Activated naive CD4-positive, alpha-beta T cell treated with anti-CD3 and anti-CD28 coated beads, Interleukin-2, amount 50 U/mL, for 24 hours (primary cell): ENCODE data around the gene LRBA.
"Not testable (repeated sequence)": the region's sequence is repeated elsewhere in the genome, so short reads cannot be mapped to it uniquely, and the experiment has no call there.

ENCODE experiments used
- H3K27ac Mint-ChIP-seq: one replicate; pipeline ENCODE4 v1.8.0; 2021; ENCODE audit warnings: mild to moderate bottlenecking, mixed read lengths
- H3K27me3 Mint-ChIP-seq: one replicate; pipeline ENCODE4 v1.8.0; 2021; ENCODE audit warnings: mixed read lengths
- H3K36me3 Mint-ChIP-seq: one replicate; pipeline ENCODE4 v1.8.0; 2021; ENCODE audit warnings: mixed read lengths
- H3K4me1 Mint-ChIP-seq: one replicate; pipeline ENCODE4 v1.8.0; 2021; ENCODE audit warnings: mixed read lengths
- H3K4me3 Mint-ChIP-seq: one replicate; pipeline ENCODE4 v1.8.0; 2021; ENCODE audit warnings: mild to moderate bottlenecking, mixed read lengths
- H3K9me3 Mint-ChIP-seq: one replicate; pipeline ENCODE4 v1.8.0; 2021; ENCODE audit warnings: mixed read lengths

The LRBA gene

DNA sequence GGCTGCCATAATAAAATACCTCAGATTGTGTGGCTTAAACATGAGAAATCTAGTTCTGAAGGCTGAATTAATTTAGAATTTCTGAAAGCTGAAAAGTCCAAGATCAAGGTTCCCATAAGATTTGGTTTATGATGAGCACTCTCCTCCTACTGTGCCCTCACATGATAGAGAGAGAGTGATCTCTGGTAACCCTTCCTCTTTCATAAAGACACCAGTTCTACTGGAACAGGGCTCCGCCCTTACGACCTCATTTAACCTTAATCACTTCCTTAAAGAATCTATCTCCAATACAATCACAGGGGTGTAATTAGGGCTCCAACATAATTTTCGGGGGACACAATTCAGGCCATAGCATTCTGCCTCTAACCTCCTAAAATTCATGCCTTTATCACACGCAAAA is 627.1 kb downstream of the LRBA start:
- Mint-ChIP-seq H3K27me3 (no peaks in the 10 kb centered on the region), H3K4me1 (no peaks in the 10 kb centered on the region), H3K9me3 (no peaks in the 10 kb centered on the region), H3K4me3 (no peak overlapping the region), H3K36me3 (peaks cover 36% of the 10 kb centered on the region), H3K27ac (no peak overlapping the region)

DNA sequence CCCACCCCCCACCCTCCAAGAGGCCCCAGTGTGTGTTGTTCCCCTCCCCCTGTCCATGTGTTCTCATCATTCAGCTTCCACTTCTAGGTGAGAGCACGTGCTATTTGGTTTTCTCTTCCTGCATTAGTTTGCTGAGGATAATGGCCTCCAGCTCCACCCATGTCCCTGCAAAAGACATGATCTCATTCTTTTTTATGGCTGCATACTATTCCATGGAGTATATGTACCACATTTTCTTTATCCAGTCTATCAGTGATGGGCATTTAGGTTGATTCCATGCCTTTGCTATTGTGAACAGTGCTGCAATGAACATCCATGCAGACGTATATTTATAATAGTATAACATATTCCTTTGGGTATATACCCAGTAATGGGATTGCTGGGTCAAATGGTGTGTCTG is 628.7 kb downstream of the LRBA start:
- not testable (repeated sequence) for H3K4me1 Mint-ChIP-seq, H3K9me3 Mint-ChIP-seq, H3K27ac Mint-ChIP-seq

DNA sequence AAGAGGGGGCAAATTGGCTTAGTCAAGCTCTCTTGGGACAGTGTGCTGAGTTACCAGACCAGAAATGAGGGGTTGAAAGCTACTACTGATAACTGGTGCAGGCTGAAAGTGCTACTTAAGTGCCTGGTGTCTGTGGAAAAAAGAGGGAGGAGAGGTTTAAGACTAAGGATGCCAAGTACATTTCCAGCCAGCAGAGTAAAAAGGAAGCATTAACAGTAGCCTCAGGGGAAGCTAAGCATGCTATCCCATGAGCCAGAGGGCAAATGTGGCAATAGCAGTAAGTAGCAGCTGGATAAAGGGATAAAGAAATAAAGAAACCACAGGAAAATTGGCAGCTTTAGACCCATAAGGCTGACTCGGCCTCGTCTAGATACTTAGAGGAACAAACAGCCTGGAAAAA is 629.5 kb downstream of the LRBA start:
- no peak overlapping the region for H3K4me3 Mint-ChIP-seq
- no peaks in the 10 kb centered on the region for H3K9me3 Mint-ChIP-seq
- no peaks in the 10 kb centered on the region for H3K27me3 Mint-ChIP-seq
- H3K36me3 Mint-ChIP-seq = peaks cover 21% of the 10 kb centered on the region
- no peaks in the 10 kb centered on the region for H3K4me1 Mint-ChIP-seq
- no peak overlapping the region for H3K27ac Mint-ChIP-seq

More for the DNA sequence above, 628.7 kb downstream of the LRBA start:
- H3K27me3 Mint-ChIP-seq, H3K4me3 Mint-ChIP-seq: not testable (repeated sequence)
- peaks cover 27% of the 10 kb centered on the region for H3K36me3 Mint-ChIP-seq

DNA sequence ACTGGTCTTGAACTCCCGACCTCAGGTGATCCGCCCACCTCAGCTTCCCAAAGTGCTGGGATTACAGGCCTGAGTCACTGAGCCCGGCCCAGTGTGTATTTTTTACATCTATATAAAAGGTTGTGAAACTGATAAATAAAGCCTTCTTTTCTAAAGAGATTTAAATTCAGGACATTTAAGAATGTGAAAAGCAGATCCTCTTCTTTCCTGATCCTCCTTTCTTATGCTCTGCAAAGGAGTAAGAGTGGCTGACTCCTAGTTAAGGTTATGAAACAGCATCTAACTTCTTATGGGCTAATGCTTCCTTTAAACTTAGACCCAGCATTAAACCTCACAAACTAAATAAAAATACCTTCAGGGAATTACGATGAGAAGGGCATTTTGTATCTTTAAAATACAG is 630.8 kb downstream of the LRBA start:
- no peaks in the 10 kb centered on the region for H3K27me3 Mint-ChIP-seq
- no peaks in the 10 kb centered on the region for H3K4me1 Mint-ChIP-seq
- no peak overlapping the region for H3K4me3 Mint-ChIP-seq
- no peaks in the 10 kb centered on the region for H3K9me3 Mint-ChIP-seq
- H3K27ac Mint-ChIP-seq = no peak overlapping the region
- H3K36me3 Mint-ChIP-seq = peaks cover 18% of the 10 kb centered on the region

DNA sequence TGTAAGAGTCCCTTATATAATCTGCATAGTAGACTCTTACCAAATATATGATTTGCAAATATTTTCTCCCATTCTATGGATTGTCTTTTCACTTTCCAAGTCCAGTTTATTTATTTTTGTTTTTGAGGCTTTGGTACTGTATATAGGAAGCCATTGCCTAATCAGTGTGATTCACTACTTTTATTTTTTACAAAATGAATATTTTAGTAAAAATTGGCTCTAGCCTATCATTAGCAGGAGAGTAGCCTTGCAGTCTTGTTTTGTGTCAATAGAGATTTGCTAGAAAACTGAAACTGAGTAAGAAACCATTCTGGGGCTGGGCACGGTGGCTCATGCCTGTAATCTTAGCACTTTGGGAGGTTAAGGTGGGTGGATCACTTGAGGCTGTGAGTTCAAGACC is 633.1 kb downstream of the LRBA start:
- Mint-ChIP-seq H3K4me1 (no peaks in the 10 kb centered on the region), H3K9me3 (no peaks in the 10 kb centered on the region), H3K27ac (no peak overlapping the region), H3K36me3 (peaks cover 10% of the 10 kb centered on the region), H3K27me3 (no peaks in the 10 kb centered on the region), H3K4me3 (no peak overlapping the region)

DNA sequence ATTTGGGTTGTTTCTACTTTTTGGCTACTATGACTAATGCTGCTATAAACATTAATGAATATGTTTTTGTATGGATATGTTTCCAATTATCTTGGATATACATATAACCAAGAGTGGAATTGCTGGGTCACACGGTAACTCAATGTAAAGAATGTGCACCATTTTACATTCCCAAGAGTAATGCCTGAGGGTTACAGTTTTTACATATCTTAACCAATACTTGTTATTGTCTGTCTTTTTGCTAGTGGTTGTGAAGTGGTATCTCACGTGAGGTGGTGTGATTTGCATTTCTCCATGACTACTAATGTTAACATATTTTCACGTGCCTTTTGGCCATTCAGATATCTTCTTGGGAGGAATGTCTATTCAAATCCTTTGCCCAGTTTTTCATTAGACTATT is 633.5 kb downstream of the LRBA start:
- H3K9me3 Mint-ChIP-seq = no peaks in the 10 kb centered on the region
- H3K27me3 Mint-ChIP-seq = no peaks in the 10 kb centered on the region
- no peaks in the 10 kb centered on the region for H3K4me1 Mint-ChIP-seq
- peaks cover 8% of the 10 kb centered on the region for H3K36me3 Mint-ChIP-seq
- no peak overlapping the region for H3K4me3 Mint-ChIP-seq
- H3K27ac Mint-ChIP-seq = no peak overlapping the region

DNA sequence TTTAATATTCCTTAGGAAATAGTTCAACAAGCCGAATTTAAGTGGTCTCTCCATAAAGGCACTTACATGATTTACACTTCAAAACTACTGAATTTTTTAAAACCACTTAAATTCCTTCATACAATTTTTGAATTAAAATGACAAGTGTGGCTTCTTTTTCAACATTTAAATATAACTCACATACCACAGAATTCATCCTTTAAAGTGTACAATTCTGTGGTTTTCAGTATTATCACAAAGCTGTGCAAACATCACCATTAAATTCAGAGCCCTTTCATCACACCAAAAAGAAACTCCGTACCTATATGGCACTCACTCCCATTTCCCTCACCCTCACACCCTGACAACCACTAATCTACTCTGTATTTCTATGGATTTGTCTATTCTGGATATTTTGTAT is 634.0 kb downstream of the LRBA start:
- Mint-ChIP-seq H3K36me3 (peaks cover 8% of the 10 kb centered on the region), H3K27ac (no peak overlapping the region), H3K4me3 (no peak overlapping the region), H3K9me3 (no peaks in the 10 kb centered on the region), H3K4me1 (no peaks in the 10 kb centered on the region), H3K27me3 (no peaks in the 10 kb centered on the region)

DNA sequence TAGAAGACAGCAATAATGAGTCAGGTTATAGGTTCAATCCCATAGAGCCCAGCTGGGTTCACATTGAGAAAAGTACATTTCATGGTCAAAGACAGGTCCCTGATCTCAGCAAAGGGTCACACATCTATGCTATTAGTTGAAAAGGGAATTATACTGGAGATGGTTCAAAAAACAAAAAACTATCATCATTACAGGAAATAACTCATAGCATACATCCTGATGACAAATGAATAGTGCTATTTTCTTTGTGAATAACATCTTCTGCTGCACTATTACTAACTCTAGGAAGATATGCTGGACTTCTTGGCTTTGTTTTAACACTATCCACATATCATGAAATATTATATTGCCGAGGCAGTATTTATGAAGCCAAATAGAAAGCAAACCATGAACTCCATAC is 635.6 kb downstream of the LRBA start:
- Mint-ChIP-seq H3K27ac (no peak overlapping the region), H3K4me3 (no peak overlapping the region), H3K36me3 (peaks cover 17% of the 10 kb centered on the region), H3K9me3 (no peaks in the 10 kb centered on the region), H3K27me3 (no peaks in the 10 kb centered on the region), H3K4me1 (no peaks in the 10 kb centered on the region)

DNA sequence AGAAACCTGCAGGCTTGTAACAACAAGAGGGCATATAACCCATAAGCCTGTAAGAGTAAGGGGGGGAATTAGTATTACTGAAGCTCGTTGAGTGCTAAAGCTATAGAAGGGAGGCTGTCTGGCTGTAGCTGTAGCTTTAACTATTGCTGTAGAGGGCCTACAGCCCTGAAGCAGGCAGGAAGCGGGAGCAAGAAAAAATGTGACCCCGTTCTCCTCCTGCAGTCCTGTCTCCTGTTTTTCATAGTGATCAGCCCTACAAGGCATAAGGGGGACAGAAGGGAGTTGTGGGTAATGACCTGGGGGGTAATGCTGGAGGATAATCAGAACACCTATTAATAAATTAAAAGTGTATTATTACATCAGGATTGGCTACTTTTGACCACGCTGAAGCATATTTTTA is 640.1 kb downstream of the LRBA start:
- no peak overlapping the region for H3K4me3 Mint-ChIP-seq
- H3K4me1 Mint-ChIP-seq = no peaks in the 10 kb centered on the region
- no peak overlapping the region for H3K27ac Mint-ChIP-seq
- no peaks in the 10 kb centered on the region for H3K27me3 Mint-ChIP-seq
- peaks cover 18% of the 10 kb centered on the region for H3K36me3 Mint-ChIP-seq
- H3K9me3 Mint-ChIP-seq = no peaks in the 10 kb centered on the region

DNA sequence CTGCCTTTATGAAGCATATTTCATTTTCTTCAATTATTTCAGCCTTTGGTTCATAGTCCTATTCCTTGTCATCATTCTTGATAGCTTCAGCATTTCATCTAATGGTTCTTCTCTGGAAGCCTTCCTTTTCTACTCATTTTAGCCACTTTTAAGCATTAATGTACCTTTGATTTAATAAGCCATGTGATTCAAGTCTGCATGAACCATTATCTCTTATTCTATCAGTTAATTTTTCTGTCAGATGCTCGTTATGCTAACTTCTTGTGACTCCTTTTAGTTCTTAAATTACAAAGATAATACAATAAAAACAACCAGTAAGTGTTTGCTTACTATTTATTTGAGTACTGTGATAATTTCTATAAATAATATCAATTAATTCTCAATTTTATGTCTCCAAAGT is 643.2 kb downstream of the LRBA start:
- no peaks in the 10 kb centered on the region for H3K27me3 Mint-ChIP-seq
- no peak overlapping the region for H3K4me3 Mint-ChIP-seq
- H3K27ac Mint-ChIP-seq = no peak overlapping the region
- H3K9me3 Mint-ChIP-seq = no peaks in the 10 kb centered on the region
- peaks cover 15% of the 10 kb centered on the region for H3K36me3 Mint-ChIP-seq
- no peaks in the 10 kb centered on the region for H3K4me1 Mint-ChIP-seq

DNA sequence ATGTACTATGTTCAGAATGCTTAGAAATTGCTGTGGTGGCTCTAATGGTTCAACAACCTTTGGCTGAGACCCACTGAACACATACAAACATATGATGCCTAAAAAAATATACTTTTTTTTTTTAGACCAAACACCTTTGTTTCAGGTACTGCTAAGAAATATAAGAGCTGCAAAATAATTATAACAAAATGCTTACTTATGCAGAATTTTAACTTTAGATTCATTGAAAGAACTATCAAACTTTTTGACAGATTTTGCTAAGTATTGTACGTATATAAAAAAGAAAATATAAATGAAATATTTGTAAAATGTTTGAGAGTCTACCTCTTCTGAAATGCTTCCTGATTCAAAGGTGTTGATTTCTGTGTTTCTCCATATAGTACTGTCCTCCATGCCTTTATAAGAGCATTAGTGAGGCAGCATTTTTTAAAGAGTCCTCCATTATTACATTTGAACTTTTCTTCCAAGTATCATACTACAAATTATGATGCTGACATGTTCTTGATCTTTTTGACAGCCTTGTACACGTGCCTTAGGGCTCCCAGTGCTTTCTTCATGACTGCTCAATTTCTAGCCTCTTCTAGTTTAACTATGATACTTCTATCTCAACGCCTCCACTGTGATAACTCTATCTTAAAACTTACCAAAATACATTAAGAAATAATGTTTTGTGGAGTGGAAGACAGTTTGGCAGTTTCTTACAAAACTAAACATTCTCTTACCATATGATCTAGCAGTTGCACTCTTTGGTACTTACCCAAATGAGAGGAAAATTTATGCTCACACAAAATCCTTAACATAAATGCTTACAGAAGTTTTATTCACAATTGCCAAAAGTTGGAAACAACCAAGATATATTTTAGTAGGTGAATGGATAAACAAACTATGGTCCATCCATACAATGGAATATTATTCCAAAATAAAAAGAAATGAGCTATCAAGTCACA is 645.4 kb downstream of the LRBA start:
- Mint-ChIP-seq H3K9me3 (no peaks in the 10 kb centered on the region), H3K27ac (no peak overlapping the region), H3K36me3 (peaks cover 7% of the 10 kb centered on the region), H3K27me3 (no peaks in the 10 kb centered on the region), H3K4me3 (no peak overlapping the region), H3K4me1 (no peaks in the 10 kb centered on the region)

DNA sequence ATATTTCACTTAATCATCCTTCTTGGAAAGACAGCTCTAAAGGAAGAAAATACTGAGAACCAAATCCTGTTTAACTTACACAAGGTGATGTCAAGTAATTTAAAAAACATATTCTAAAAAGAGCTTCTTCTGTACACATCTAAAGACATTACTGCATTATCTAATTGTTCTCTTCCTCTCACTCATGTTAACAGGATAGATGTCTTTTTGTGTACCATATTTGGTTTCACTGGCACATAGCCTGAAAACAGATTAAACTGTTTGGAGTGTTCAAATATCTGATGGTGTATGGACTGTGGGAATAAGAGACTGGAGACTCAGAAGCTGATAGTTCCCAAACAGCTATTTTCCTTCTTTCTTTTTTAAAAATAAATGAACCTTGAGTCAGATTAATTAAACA is 646.4 kb downstream of the LRBA start:
- Mint-ChIP-seq H3K27ac (no peak overlapping the region), H3K4me1 (no peaks in the 10 kb centered on the region), H3K9me3 (no peaks in the 10 kb centered on the region), H3K27me3 (no peaks in the 10 kb centered on the region), H3K4me3 (no peak overlapping the region), H3K36me3 (peaks cover under 1% of the 10 kb centered on the region)

DNA sequence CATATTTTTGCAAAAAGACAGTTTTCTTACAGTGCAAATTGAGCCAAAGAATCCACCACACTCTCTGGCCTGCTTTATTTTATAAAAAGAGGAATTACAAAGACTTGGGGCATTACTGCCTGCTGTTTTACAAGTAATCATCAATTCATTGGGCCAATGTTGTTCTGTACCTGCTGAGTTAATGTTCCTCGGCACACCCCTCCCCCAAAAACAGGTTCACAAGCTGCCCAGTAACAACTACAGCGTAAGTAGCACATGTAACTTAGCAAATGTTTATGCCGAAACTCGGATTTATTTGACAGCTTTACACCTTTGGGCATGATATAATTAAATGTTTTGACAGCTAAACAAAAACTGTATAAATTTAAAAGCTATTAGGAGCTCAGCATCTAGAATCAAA is 647.8 kb downstream of the LRBA start:
- no peaks in the 10 kb centered on the region for H3K4me1 Mint-ChIP-seq
- no peak overlapping the region for H3K27ac Mint-ChIP-seq
- no peak overlapping the region for H3K4me3 Mint-ChIP-seq
- no peaks in the 10 kb centered on the region for H3K9me3 Mint-ChIP-seq
- no peaks in the 10 kb centered on the region for H3K36me3 Mint-ChIP-seq
- no peaks in the 10 kb centered on the region for H3K27me3 Mint-ChIP-seq

DNA sequence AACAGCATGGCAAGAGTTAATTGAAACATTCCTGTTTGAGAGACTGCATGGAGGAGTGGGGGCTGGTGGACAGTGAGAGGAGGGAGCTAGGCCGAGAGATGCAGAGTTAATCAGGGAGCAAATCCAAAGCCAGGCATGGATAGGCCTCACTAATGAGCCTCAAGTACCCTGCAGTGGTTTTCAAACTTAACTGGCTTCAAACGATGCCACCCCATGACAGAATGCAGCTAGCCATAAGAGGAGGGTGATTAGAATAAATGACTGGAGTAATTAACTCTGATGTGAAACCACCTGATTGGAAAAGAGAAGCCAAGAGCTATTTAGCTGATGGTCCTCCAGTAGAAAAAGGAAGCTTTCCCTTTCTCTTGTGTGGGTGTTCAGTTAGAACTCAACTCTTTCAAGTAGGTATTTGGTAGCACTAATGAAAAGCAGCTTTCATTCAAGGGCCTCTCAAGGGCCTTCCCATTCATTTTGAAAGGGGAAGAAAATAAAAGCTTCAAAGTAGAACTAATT is 648.5 kb downstream of the LRBA start:
- no peaks in the 10 kb centered on the region for H3K27me3 Mint-ChIP-seq
- H3K4me1 Mint-ChIP-seq = no peaks in the 10 kb centered on the region
- no peaks in the 10 kb centered on the region for H3K36me3 Mint-ChIP-seq
- no peaks in the 10 kb centered on the region for H3K9me3 Mint-ChIP-seq
- H3K27ac Mint-ChIP-seq = no peak overlapping the region
- H3K4me3 Mint-ChIP-seq = no peak overlapping the region

DNA sequence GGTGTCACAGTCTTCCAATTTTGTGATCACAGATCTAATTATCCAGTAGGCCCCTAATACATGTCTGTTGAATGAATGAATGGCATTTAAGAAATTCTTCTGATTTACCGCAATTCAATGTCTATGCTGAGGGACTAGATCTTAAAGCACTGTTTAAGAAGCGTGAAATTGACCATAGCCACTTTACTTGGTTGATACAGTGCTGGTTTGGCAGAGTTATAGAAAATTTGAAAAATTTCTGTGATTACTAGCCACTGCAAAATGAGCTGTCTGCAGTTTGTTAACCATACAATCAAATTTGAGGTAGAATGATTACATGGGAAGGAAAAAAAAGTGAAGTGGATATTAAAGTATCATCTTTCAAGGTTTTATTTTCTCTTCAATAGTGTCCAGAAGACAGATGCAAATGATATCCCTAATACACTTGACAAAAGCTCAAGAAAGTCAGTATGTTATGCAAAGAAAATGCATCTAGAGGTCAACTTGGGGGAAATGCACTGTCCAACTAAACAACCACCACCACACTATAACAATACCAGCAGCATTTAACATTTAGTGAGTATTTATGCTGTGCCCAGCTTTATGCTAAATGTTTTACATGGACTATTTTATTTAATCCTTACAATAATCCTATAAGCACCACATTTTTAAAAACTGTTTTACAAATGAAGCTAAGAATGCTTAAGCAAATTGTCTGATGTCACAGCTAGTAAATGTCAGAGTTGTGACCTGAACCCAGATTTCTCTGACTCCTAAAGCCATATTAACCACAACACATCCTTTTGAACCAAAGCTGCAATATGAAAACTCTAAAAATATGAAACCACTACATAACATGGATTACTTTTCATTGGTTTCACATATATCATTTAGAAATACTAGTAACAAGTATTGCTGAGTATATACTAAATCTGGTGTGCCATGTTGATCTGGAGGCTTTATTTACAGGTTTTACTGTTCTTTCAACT is 651.1 kb downstream of the LRBA start:
- H3K36me3 Mint-ChIP-seq = peaks cover 4% of the 10 kb centered on the region
- H3K27me3 Mint-ChIP-seq = no peaks in the 10 kb centered on the region
- H3K4me1 Mint-ChIP-seq = no peaks in the 10 kb centered on the region
- H3K4me3 Mint-ChIP-seq = no peak overlapping the region
- H3K27ac Mint-ChIP-seq = no peak overlapping the region
- no peaks in the 10 kb centered on the region for H3K9me3 Mint-ChIP-seq

DNA sequence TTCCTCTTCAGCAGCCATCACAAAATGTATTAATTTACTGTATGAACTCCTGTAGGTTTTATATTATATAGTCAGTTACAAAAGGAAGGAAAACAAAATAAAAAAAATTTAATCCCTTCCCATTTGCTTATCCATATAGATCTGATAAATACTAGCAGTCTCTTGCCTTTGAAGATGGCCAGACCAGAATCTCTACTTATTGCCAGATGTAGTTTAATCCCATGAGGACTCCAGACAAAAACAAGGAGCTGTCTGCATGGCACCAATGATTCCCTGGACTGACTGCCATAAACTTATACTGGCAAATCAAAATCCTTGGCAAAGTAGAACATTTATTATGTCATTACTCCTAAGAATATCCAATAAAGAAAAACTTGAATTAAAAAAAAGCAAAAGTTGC is 656.4 kb downstream of the LRBA start:
- H3K27me3 Mint-ChIP-seq = no peaks in the 10 kb centered on the region
- no peaks in the 10 kb centered on the region for H3K4me1 Mint-ChIP-seq
- no peaks in the 10 kb centered on the region for H3K9me3 Mint-ChIP-seq
- H3K27ac Mint-ChIP-seq = no peak overlapping the region
- no peak overlapping the region for H3K4me3 Mint-ChIP-seq
- peaks cover 4% of the 10 kb centered on the region for H3K36me3 Mint-ChIP-seq
